ENCODE results near the gene EVC2. TPM values are rescaled to one million over a fixed set of nuclear protein-coding genes. Genes with fewer than 3 reads are reported as not detected.

EVC2 gene
- total RNA-seq, 1 experiment from 2014 or later = 6.0 TPM

GRCh38 chr4:5742968-5743367 is 34.6 kb upstream of the EVC2 start:
- no peak for TF ChIP-seq EZH2 (IDR thresholded peaks at IDR 0.05; ENCODE audit: borderline replicate concordance, low read depth, low read length, poor library complexity, severe bottlenecking)
- TF ChIP-seq, protein P1, sequence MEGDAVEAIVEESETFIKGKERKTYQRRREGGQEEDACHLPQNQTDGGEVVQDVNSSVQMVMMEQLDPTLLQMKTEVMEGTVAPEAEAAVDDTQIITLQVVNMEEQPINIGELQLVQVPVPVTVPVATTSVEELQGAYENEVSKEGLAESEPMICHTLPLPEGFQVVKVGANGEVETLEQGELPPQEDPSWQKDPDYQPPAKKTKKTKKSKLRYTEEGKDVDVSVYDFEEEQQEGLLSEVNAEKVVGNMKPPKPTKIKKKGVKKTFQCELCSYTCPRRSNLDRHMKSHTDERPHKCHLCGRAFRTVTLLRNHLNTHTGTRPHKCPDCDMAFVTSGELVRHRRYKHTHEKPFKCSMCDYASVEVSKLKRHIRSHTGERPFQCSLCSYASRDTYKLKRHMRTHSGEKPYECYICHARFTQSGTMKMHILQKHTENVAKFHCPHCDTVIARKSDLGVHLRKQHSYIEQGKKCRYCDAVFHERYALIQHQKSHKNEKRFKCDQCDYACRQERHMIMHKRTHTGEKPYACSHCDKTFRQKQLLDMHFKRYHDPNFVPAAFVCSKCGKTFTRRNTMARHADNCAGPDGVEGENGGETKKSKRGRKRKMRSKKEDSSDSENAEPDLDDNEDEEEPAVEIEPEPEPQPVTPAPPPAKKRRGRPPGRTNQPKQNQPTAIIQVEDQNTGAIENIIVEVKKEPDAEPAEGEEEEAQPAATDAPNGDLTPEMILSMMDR (conservative IDR thresholded peaks at IDR 0.05; ENCODE audit: low read depth, low read length) = no peak
- no peaks in the 10 kb centered on the region for H3K27me3 ChIP-seq (replicated peaks; ENCODE audit: insufficient read depth, low read depth, low read length, poor library complexity)
- DNase-seq (ENCODE audit: low spot score) = no peak
- peaks cover 16% of the 10 kb centered on the region for H3K36me3 ChIP-seq (ENCODE audit: insufficient read depth, low read length, poor library complexity, severe bottlenecking)
- no peak overlapping the region for H3K27ac ChIP-seq (ENCODE audit: low read depth, low read length, poor library complexity, severe bottlenecking)
- no peaks in the 10 kb centered on the region for H3K9me3 ChIP-seq (ENCODE audit: low read depth, low read length, poor library complexity, severe bottlenecking)
- intact Hi-C loops (cut with micrococcal nuclease; ENCODE audit: unreplicated experiment) = no loop called here
- H3K4me3 ChIP-seq (ENCODE audit: low read depth, low read length, poor library complexity, severe bottlenecking) = no peak overlapping the region
- peaks cover 7% of the 10 kb centered on the region for H3K4me1 ChIP-seq (ENCODE audit: insufficient read depth, low read length, poor library complexity, severe bottlenecking)
- ChIA-PET CTCF (no interaction called here), POLR2A (ENCODE audit: low non-redundant PET) (no interaction called here)
- BruUV-seq (replicated peaks) = no TSS peak

- peaks cover 16% of the 10 kb centered on the region for H3K36me3 ChIP-seq (ENCODE audit: insufficient read depth, low read length, poor library complexity, severe bottlenecking)
- no TSS peak for BruUV-seq (replicated peaks)
- no peaks in the 10 kb centered on the region for H3K9me3 ChIP-seq (ENCODE audit: low read depth, low read length, poor library complexity, severe bottlenecking)
- H3K27me3 ChIP-seq (replicated peaks; ENCODE audit: insufficient read depth, low read depth, low read length, poor library complexity) = no peaks in the 10 kb centered on the region
- no peak overlapping the region for H3K4me3 ChIP-seq (ENCODE audit: low read depth, low read length, poor library complexity, severe bottlenecking)
- ChIA-PET CTCF (no interaction called here), POLR2A (ENCODE audit: low non-redundant PET) (no interaction called here)
- TF ChIP-seq EZH2 (IDR thresholded peaks at IDR 0.05; ENCODE audit: borderline replicate concordance, low read depth, low read length, poor library complexity, severe bottlenecking) = no peak
- TF ChIP-seq, protein P1 (conservative IDR thresholded peaks at IDR 0.05; ENCODE audit: low read depth, low read length) = no peak
- H3K4me1 ChIP-seq (ENCODE audit: insufficient read depth, low read length, poor library complexity, severe bottlenecking) = peaks cover 6% of the 10 kb centered on the region
- intact Hi-C loops (cut with micrococcal nuclease; ENCODE audit: unreplicated experiment) = no loop called here
- H3K27ac ChIP-seq (ENCODE audit: low read depth, low read length, poor library complexity, severe bottlenecking) = no peak overlapping the region
- no peak for DNase-seq (ENCODE audit: low spot score)
These were observed 34.0 kb upstream of the EVC2 start for GRCh38 chr4:5742388-5742787.

DNA sequence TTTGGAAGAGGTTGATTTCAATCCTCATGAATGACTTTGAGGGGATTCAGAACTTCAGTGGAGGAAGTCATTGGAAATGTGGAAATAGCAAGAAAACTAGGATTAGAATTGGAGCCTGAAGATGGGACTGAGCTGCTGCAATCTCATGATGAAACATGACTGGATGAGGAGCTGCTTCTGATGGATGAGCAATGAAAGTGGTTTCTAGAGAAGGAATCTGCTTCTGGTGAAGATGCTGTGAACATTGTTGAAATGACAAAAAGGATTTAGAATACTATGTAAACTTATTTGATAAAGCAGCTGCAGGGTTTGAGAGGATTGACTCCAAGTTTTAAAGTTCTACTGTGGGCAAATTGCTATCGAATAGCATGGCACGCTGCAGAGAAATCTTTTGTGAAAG is 29.7 kb upstream of the EVC2 start:
- Histone ChIP-seq H3K4me1 (ENCODE audit: insufficient read depth, low read length, poor library complexity, severe bottlenecking) (no peaks in the 10 kb centered on the region), H3K27me3 (replicated peaks; ENCODE audit: insufficient read depth, low read depth, low read length, poor library complexity) (no peaks in the 10 kb centered on the region), H3K4me3 (ENCODE audit: low read depth, low read length, poor library complexity, severe bottlenecking) (no peak overlapping the region), H3K27ac (ENCODE audit: low read depth, low read length, poor library complexity, severe bottlenecking) (no peak overlapping the region), H3K9me3 (ENCODE audit: low read depth, low read length, poor library complexity, severe bottlenecking) (no peaks in the 10 kb centered on the region), H3K36me3 (ENCODE audit: insufficient read depth, low read length, poor library complexity, severe bottlenecking) (peaks cover 15% of the 10 kb centered on the region)
- CTCF ChIA-PET = no interaction called here
- intact Hi-C loops (cut with micrococcal nuclease; ENCODE audit: unreplicated experiment) = no loop called here
- POLR2A ChIA-PET (ENCODE audit: low non-redundant PET) = no interaction called here
- no peak for DNase-seq (ENCODE audit: low spot score)
- no TSS peak for BruUV-seq (replicated peaks)
- TF ChIP-seq, protein P1 (conservative IDR thresholded peaks at IDR 0.05; ENCODE audit: low read depth, low read length) = no peak
- no peak for TF ChIP-seq EZH2 (IDR thresholded peaks at IDR 0.05; ENCODE audit: borderline replicate concordance, low read depth, low read length, poor library complexity, severe bottlenecking)
